Epidermal melanocyte (primary cell): Measurements from ENCODE around the gene POU6F2.

Experiments used
- DNase-seq: peaks from one replicate; pipeline ENCODE4 v3.0.0; 2011; ENCODE audit warnings: low spot score; ENCODE audit not compliant: insufficient read length

The POU6F2 gene

GRCh38 chr7:39490296-39490695, 512.6 kb downstream of the POU6F2 start:
- DNase-seq: no peak

DNA sequence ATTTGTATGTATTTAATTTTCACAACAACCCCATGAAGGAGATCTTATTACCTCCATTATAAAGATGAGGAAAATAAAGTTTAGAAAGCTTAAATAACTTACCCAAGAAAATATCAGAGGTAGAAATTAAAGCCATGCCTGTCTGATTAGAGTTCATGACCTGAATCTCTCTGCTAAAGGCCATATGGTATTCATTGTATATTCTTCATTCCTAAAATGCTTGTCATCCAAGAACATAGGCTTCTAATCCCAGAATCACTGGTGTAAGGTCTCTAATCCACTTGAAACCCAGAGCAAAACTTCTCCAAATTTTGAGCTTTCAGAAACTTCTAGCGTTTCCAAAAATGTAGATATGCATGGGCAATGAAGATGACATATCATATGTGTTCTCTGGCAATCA, 516.2 kb downstream of the POU6F2 start:
- no peak for DNase-seq

GRCh38 chr7:39501358-39501757, 523.6 kb downstream of the POU6F2 start:
- no peak for DNase-seq

- DNase-seq: no peak
These were observed 527.3 kb downstream of the POU6F2 start for GRCh38 chr7:39504963-39505362.

GRCh38 chr7:39507866-39508551, 530.3 kb downstream of the POU6F2 start:
- DNase-seq: no peak

GRCh38 chr7:39509436-39509835, 531.7 kb downstream of the POU6F2 start:
- DNase-seq: no peak

- no peak for DNase-seq
These were observed 532.2 kb downstream of the POU6F2 start for GRCh38 chr7:39509912-39510311.

GRCh38 chr7:39510864-39511354, 533.2 kb downstream of the POU6F2 start:
- no peak for DNase-seq

- DNase-seq: no peak
These were observed 538.0 kb downstream of the POU6F2 start for GRCh38 chr7:39515534-39516228.

DNA sequence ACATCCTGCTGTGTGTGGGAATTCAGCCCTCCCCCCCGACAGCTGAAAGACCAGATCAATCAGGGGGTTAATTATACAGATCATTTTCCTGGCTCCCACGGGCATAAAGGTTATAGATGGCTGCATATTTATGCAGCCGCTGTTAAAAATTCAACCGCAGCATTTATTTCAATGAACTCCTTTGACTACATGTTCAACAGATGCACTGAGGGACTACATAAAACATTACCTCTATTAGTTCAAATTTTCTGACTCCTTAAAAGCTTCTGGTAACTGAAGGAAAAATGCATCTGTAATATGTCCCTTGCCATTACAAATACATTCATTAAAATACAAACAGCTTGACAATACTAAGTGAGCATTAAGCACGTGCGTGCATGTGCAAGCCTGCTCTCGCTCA, 538.8 kb downstream of the POU6F2 start:
- DNase-seq: no peak

- no peak for DNase-seq
These were observed 539.5 kb downstream of the POU6F2 start for GRCh38 chr7:39517240-39517639.
